Upper lobe of left lung (tissue), 4 donors: ENCODE data around the gene HAUS3.

ENCODE experiments used
- POLR2A ChIP-seq, 4 donors: fragments of 450-650 bp; IDR thresholded peaks; one replicate each; pipeline ENCODE4 v1.5.1; 2016 to 2017; ENCODE audit warnings: antibody characterized with exemption in 4 of 4, mild to moderate bottlenecking in 2 of 4
- POLR2AphosphoS5 ChIP-seq, 2 donors: sonication (generic); formaldehyde crosslinking; IDR thresholded peaks; one replicate each; pipeline ENCODE4 v1.5.1; 2017; ENCODE audit warnings: antibody characterized with exemption in 2 of 2
- TF ChIP-seq, protein P1 (sequence below), 6 experiments: fragments of 450-650 bp in 4 of 6; fragments of 200-600 bp in 2 of 6; sonication (generic) in 2 of 6; IDR thresholded peaks; one replicate each; pipeline ENCODE4 v1.5.1; 2016 to 2019; ENCODE audit warnings: antibody characterized with exemption in 6 of 6

DNA sequence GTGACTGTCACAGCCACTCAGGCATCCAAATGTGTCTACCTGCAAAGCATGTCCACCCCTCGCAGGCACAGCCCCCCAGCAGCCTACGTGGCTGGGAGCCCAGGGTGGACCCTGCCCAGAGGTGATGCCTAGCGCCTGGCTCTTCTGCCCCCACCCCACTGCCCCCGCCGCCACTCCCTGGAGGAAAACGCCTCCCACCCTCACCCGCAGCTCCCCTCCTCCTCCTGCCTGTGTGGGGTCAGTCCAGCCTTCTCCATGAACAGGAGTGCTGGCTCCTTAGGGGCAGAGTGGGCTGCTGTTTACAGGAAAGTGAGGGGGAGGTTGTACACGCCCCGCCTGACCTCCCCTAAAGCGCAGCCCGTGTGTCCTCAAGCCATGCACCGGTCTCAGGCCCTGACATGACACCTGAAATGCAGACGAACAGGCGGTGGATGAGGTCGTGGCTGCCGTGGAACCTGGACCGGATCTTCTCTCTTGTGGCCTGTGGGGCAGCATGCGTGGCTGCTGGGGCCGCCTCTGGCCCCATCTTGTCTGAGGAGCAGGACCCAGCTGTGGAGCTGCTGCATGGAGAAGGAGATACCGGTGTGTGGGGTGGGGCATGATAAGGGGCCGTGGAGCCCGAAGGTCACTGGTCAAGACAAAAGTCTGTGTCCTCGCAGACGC, 31.9 kb upstream of the HAUS3 start:
- TF ChIP-seq, protein P1, sequence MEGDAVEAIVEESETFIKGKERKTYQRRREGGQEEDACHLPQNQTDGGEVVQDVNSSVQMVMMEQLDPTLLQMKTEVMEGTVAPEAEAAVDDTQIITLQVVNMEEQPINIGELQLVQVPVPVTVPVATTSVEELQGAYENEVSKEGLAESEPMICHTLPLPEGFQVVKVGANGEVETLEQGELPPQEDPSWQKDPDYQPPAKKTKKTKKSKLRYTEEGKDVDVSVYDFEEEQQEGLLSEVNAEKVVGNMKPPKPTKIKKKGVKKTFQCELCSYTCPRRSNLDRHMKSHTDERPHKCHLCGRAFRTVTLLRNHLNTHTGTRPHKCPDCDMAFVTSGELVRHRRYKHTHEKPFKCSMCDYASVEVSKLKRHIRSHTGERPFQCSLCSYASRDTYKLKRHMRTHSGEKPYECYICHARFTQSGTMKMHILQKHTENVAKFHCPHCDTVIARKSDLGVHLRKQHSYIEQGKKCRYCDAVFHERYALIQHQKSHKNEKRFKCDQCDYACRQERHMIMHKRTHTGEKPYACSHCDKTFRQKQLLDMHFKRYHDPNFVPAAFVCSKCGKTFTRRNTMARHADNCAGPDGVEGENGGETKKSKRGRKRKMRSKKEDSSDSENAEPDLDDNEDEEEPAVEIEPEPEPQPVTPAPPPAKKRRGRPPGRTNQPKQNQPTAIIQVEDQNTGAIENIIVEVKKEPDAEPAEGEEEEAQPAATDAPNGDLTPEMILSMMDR (IDR thresholded peaks at IDR 0.05): no peak
- TF ChIP-seq POLR2A (IDR thresholded peaks at IDR 0.05) (no peak), POLR2AphosphoS5 (IDR thresholded peaks at IDR 0.05) (no peak)
